GM19372 (cell line): ENCODE results near the gene CHRNA7.

ENCODE experiments used
- ATAC-seq: cut with Tn5 transposase; IDR thresholded peaks from one replicate; pipeline ENCODE4 v1.9.1; 2021; ENCODE audit warnings: mild to moderate bottlenecking, low read depth, moderate library complexity; ENCODE audit not compliant: unreplicated experiment

CHRNA7 gene

DNA sequence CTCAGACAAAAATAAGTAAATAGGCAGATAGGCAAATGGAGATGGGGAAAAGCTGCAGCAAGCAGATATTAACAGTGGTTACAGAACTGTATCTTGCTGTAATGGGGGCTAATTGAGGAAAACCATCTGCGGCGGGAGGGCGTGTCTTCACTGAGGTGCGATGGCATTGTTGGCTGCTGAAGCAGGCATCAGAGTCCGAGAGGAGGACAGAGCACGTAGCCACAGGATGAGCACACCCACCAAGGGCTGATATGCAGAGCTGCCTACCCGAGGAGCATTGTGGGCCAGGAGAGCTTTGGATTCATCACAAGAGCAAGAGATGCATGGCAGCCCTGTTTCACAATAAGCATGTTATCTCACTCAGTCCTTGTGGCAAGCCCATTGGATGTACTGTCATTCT, 30.4 kb downstream of the CHRNA7 start:
- no peak for ATAC-seq

DNA sequence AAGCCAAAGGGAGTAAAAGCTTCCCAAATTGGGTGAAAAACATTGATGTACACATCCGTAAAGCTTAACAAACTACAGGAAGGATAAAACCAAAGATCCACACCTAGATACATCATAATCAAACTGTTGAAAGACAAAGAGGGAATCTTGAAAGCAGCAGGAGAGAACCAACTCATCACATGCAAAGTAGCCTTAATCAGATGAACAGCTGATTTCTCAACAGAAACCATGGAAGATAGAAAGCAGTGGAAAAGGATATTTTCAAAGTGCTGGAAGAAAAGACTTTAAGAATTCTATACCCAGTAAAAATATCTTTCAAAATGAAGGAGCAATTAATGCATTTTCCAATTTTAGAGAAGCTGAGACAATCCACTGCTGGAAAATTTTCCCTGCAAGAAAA, 36.8 kb downstream of the CHRNA7 start:
- no peak for ATAC-seq

DNA sequence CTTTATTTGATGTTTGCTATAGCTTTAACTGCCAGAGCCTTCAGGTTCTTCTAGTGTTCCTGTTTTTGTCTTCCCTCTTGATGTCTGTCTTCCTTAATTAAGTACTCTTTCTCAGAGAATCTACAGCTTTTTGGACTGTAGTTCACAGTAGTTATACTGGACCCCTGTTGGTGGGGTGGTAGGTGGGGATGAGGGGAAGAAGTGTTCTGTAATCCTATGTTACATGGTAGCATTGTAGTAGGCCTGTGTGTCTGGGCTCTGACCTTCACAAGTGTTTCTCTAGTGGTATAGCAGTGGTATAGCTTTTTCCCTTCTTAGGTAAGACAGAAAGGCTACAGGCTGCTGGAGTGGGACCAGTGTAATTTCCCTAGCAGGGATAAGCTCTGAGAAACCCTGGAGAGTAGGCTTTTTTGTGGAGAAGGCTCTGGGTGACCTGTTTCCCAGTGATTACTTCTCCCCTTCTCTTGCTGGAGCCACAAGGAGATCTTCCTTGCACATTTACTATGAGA, 59.6 kb downstream of the CHRNA7 start:
- no peak for ATAC-seq

DNA sequence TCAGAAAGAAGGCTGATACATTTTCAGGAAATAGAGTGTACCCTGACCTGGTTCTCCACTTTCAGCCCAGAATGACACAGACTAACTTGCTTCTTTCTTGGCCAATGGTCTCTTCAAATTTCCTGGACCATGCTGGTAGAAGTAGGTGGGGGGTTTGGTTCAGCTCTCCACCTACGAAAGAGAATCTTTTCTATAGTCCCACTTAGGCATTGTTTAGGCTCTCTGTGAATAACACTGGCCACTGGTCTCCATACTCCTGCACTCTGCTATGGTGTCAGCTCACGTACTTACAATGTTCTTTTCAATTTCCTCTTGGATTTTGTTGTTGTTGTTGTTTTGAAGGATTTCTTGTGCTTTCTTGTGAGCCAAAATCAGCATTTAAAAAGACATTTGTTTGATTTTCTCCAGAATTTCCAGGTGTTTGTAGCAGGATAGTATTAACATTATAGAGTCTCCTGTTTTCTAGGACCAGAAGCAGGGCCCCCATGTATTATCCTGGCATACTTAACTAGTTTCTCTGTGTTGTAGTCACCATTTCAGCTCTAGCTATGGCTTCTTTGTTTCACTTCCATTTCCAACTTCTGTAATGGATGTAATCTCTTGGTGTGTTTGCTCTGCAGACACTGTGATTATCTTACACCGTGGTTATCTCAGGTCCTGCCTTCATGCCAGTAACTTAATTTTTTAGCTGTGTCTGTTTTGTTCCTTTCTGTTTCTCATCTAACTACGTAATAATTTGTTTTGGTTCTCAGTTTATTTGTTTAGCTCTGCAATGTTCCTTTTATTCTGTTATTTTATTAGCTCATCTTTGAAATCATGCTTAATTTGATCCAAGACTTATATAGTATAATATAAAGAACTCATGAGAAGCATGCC, 61.4 kb downstream of the CHRNA7 start:
- ATAC-seq = no peak

DNA sequence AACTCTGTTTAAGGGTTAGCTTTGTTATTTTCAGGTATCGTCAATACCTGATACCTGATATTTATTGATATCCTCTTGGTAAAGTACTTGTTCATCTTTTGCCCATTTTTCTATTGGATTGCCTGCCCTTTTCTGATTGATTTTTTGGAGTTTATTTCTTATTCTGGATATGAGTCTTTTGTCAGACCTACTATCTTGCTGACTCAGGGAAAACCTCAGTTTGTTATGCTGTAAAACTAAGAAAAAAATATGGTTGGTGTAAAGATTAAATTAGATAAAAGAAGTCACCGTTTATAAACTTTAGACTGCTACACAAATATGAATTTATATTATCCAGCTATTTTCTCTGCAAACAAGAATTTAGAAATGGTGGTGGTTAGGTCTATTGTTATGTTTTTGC, 65.9 kb downstream of the CHRNA7 start:
- no peak for ATAC-seq

DNA sequence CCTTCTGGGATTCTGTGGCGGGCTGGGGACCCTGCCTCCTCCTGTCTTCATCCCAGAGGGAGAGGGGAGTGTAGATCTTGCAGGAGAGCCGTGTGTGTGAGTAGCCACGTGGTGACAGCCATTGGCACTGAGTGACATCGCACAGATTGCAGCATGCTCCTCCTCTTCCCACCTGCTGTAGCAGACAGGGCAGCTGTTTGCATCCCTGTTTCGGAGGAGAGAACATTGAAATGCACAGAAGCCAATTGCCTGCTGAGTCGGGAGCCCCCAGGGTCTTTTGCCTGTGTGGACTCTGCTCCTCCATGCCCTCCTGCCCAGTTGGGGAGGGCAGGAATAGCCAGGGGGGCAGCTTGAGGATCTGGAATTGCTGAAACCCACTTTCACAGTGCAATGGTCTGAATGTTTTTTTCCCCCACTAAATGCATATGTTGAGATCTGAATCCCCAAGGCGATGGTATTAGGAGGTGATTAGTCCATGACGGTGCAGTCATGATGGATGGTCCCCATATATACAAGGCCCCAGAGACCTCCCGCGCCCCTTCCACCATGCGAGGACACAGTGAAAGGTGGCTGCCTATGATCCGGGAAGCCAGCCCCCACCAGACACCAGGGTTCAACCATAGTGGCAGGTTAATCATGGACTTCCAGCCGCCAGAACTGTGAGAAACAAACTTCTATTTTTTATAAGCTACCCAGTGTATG, 66.8 kb downstream of the CHRNA7 start:
- ATAC-seq = no peak

DNA sequence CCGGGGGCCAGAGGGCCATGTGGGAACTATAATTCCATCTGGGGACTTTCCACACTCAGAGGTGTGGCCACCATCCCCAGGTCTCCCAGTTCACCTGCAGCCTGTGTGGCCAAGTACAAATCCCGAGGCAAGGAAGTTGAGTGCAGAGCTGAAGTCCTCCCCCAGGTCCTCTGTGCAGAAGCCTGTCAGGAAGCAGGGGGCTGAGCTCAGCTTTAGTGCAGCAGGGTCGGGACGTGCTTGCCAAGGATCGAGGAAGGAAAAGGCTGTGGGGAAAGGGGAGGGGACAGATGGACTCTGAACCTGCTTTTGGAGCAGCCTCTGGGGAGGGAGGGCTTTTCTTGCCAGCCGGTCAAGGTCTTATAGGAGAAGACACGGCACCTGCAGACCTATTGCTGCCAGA, 67.7 kb downstream of the CHRNA7 start:
- no peak for ATAC-seq

DNA sequence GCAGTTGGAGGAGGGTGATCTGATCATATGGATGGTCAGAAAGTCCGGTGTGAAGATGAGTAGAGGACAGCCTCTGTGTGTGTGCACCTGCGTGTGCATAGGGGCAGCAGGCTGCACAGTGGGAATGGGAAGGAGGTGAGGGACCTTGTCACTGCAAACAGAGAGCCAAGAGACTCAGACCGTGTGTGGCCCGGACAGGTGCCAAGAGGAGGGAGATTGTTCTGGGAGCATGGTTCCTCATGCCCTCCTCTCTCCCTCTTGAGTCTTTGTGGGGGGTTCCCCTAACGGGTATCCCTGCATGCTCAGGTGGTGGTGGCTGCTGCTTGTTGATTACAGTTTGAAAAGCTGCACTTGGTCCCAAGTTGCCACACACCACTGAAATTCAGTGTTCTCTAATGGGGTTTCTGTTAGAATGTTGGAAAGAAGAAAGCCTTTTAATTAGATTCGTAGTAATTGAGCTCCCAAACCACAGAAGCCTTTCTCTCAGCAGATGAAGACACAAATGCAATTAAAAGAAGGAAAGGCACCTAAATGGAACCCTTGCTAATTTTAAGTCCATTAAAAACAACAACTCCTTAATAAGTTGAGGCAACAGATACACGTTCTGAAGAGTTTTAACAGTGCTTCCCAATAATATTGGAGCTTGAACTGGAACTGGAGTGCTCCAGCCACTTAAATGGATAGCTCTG, 68.9 kb downstream of the CHRNA7 start:
- ATAC-seq = no peak

DNA sequence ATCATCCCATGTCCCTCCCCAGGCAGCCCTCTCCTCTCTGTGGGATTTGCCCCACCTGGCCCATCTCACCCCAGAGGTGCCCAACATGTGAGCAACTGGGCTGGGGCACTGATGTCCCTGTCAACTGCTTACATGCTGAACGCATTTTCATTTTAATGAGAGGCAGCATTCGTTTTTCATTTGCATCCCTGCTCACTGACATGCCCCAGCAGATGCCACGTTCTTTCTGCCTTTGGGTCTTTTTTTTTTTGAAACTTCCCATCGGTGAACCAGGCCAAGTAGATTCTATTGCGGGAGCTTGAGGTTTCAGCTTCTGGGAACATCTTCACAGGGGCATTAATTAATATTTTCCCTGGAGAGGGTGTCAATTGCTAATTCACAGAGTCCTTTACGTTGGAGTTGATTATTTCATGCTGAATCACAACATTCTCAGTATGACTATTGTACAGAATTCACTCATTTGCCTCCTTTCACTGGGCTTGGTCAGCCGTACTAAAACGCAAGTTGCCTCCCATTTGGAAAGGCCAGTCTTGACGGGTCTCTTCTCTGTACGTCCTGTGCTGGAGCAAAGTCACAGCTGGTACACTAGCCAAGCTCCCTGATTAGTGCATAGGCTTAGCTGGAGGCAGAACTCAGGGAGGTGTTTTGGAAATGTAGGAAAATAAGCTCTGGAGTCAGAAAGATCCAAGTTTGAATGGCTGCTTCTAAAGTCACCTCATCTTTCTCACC, 69.8 kb downstream of the CHRNA7 start:
- ATAC-seq = no peak

DNA sequence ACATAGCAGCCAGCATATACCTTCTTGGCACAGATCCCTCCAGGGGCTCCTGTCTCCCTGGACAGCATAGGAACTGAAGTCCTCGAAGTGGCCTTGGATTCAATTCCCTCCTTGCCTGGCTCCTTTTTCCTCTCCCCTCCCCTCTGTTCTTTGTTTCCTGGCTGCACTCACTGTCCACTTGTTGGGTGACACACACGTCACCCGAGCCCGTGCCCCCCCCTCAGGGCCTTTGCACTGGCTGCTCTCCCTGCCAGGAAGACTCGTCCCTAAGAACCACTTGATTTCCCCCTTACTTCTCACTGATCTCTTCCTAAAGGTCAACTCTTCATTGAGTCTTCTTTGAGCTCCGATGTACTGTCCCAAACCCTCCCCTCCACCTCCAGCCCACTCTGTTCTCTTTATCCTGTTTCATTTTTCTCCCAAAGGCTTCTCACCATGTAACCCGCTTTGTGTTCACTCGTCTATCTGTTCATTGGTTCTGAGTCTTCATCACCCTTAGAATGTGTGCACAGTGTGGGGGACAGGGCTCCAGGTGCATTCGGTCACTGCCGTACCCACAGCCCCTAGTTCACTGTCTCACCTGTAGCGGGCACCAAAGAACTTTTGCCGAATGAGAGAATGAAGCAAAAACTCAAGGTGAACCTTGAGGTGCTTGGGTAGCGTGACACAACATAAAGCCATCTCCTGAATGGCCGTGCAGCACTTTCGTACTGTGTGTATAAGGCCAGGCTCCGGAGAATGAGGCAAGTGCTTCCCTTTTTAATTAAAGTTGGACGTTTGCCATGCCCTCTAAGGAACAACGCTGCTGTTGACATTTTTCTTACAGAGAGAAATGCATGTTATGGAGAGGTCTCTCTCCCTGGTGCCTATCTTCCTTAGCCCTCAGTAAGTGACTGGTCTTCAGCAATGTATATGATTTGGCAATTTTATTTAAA, 74.0 kb downstream of the CHRNA7 start:
- no peak for ATAC-seq

DNA sequence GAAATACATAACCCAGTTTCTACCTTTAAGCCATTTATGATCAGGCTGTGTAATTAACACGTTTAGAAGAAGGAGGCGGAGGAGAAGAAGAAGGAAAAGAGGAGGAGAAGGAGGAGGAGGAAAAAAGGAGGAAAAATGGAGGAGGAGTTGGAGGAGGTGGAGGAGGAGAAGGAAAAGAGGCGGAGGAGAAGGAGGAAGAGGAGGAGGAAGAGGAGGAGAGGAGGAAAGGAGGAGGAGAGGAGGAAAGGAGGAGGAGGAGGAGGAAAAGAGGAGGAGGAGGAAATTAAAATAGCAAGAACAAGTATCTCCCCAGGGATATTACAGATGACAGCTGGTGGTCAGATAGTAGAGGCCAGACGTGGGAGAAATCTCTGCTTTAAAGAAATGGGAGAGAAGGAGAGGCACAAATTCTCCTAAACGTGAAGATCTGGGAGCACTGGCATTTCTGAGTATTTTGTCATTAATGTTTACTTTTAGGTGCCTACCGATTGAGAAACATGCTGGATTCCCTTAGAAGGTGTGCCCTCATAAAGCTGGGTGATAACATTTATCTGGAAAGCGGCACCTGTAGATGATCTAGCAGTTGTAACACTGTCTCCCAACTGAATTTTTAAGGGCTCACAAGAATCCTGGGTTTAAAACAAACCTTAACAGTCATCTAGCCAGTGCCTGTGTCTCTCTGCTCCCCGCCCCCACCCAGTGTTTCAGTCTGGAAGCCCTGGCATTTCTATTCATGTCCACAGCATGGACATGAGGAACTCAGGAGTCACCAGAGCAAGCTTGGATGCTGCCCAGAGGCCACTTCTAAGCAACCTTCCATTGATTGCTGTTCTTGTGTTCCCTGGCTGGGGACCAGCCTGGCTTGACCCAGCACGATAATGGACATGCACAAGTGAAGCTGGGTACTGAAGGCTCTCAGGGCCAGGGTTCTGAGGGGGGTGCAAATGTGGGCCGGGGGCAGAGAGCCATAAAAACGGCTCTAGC, 75.2 kb downstream of the CHRNA7 start:
- ATAC-seq = no peak

DNA sequence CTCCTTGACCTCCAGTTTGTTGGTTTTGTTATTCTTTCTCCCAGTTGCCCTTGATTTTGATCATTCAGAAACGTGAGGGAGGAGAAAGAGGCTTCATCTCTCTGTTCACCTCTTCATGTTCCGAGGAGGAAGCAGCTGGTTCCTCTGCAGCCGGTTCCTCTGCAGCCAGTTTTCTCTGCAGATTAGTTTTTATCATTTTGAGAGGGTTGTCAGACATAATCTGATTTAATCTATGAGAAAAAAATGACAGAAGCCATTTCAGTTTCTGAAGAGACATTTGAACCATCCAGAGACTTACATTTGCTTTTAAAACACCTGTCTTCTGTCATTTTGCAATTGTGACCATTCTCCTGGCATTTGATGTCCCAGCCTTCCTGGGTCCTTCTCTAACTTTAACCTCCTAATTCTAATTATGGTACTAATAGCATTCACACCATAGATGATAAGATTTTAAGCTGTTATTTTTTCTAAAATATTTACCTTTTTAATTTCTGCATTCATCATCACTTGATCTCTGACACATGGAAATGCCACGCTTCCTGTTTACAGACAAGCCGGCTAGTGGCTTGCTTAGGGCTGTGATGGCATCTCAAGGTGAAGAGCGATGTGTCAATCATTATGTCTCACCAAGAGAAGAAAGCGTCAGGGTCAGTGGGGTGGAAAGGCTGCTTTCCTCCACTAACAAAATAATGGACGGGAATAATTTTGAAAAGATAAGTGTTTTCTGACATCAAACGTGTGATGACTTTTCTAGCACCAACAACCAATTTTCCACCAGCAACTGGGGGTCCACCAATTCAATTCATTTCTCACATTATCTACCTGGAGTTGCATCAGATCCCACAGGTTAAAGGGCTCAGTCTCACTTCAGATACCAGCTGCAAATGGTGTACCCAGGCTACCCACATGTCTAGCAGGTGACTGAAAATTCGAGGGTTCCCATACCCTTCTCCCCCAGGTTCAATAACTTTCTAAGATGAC, 76.4 kb downstream of the CHRNA7 start:
- no peak for ATAC-seq

DNA sequence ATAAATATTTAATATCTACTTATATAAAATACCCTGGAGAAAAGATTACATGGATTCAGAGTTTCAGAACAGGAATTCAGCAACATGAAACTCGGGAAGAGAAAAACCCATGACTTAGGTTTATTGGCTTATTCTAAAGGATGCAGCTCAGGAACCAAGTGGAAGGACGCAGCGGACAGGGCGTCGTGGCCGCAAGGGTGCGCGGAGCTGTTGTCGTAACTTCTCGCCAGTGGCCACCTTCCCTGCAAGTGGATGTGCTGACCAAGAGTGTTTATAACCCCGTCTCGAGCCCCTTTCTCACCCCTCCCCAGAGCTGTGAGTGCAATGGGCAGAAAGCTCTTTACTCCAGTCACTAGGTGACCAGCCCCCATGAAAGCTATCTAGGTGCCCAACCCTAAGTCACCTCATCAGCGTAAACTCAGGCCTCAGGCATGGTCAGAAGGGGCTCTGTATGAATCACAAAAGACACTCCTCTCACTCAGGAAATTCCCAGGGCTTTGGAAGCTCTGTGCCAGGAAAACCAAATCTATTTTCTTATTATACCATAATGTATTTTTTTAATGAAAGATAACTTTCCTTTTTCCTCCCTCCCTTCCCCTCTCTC, 77.3 kb downstream of the CHRNA7 start:
- no peak for ATAC-seq

DNA sequence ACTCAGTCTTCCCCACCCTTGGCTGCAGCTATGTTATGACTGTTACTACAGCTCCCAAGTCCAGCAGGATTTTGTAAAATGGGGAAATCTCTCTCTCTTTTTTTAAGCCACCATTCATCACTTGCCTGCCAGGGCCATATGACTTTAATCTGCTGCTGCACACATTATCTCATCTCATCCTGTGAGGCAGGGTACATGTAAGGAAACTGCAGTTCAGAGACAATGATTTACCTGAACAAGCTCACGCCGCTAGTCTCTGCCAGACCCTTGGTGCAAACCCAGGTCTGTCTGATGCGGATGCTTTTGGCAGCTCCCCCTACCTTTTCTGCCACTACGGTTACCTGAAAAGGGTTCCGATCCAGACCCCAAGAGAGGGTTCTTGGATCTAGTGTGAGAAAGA, 78.3 kb downstream of the CHRNA7 start:
- ATAC-seq = no peak

DNA sequence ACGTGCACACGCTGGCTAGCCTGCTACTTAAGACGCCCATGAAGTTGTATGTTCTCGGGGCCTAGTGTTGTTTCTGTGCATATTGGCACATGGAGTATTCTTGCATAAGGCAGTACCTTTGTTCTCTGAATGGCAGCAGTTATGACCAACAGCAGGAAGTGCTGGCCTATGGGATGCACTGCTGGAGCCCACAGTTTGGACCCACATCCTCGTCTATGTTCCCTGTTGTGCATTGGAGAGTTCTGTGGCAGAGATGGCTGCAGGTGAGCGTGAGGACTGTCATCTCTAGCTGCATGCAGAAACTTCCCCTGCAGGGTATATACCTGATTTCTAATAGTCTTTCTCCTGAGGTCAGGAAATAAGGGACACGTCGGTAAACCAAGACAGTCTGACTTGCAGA, 81.8 kb downstream of the CHRNA7 start:
- no peak for ATAC-seq

DNA sequence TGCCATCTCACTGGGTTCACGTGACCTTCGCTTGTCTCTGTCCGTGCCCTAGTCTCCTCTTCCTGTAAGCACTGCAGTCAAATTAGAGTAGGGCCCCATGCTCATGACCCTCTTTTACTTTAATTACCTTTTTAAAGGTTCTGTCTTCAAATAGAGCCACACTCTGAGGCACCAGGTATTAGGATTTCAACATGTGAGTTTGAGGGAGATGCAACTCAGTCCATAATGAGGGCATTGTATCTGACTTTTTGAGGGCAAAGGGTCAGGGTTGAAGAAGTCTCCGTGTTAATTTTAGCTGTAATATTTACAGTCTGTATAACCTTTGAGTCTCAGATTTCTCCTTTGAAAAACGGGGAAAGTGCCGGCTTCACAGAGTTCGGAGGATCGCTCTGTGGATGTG, 82.9 kb downstream of the CHRNA7 start:
- ATAC-seq = no peak

DNA sequence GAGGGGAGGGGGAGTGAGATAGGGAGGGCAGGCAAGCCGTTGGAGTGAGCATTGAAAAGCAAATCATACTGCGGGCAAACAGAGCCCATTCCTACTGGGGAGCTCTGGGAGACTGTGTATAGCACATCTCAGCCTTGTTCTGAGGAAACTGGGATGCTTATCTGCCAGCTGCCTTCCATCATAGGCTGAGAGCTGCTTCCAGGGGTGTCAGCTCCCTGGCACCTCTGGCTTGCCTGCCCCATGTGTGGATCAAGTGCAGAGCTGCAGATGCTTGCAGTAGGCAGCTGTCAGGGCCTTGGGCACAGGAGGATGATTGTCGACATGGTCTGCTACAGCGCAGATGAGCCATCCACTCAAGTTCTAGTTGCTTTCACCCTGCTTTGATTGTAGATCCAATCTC, 86.8 kb downstream of the CHRNA7 start:
- no peak for ATAC-seq
